Neural cell (in vitro differentiated cells): ENCODE measurements around the gene SPEM3. TPM values are rescaled to one million over a fixed set of nuclear protein-coding genes. Genes with fewer than 3 reads are reported as not detected.

Experiments
- H2AFZ ChIP-seq: fragments of 200-600, 300-800 bp; sonication (generic), shearing (Covaris generic); 2 replicates; pipeline ENCODE4 v1.6.0; 2014; ENCODE audit warnings: low read depth, mild to moderate bottlenecking, antibody characterized with exemption, low read length, moderate library complexity
- H3F3A ChIP-seq: fragments of 200-600 bp; shearing (Covaris generic); 2 replicates; pipeline ENCODE4 v1.6.1; 2016; ENCODE audit warnings: mild to moderate bottlenecking, moderate library complexity, mixed read lengths, antibody characterized with exemption, low read length; ENCODE audit not compliant: insufficient read depth, poor library complexity, severe bottlenecking
- H3K27ac ChIP-seq: fragments of 200-600, 300-800 bp; sonication (generic), shearing (Covaris generic); 2 replicates; pipeline ENCODE4 v1.5.1; 2014; ENCODE audit warnings: mild to moderate bottlenecking, low read length, moderate library complexity
- H3K27me3 ChIP-seq: fragments of 300-800, 200-600 bp; sonication (generic), shearing (Covaris generic); 2 replicates; pipeline ENCODE4 v1.6.0; 2014; ENCODE audit warnings: mild to moderate bottlenecking, low read depth, low read length, moderate library complexity; ENCODE audit not compliant: insufficient read depth
- H3K36me3 ChIP-seq: fragments of 300-800, 200-600 bp; sonication (generic), shearing (Covaris generic); 2 replicates; pipeline ENCODE4 v1.5.1; 2014; ENCODE audit warnings: mild to moderate bottlenecking, antibody characterized with exemption, low read length, moderate library complexity; ENCODE audit not compliant: insufficient read depth
- H3K4me2 ChIP-seq: fragments of 300-800, 200-600 bp; sonication (generic), shearing (Covaris generic); 2 replicates; pipeline ENCODE4 v1.6.0; 2014; ENCODE audit warnings: mild to moderate bottlenecking, low read length
- H3K4me3 ChIP-seq: fragments of 300-800, 200-600 bp; sonication (generic), shearing (Covaris generic); 2 replicates; pipeline ENCODE4 v1.5.1; 2014; ENCODE audit warnings: mild to moderate bottlenecking, low read length, moderate library complexity
- H3K79me2 ChIP-seq: fragments of 200-600 bp; shearing (Covaris generic); replicated peaks from 2 replicates; pipeline ENCODE4 v1.6.0; 2014; ENCODE audit warnings: mild to moderate bottlenecking, low read length, moderate library complexity; ENCODE audit not compliant: insufficient read depth
- H3K9ac ChIP-seq: fragments of 300-800, 200-600 bp; sonication (generic), shearing (Covaris generic); 2 replicates; pipeline ENCODE4 v1.6.1; 2016; ENCODE audit warnings: mild to moderate bottlenecking, low read length, mixed read lengths
- H3K9me2 ChIP-seq: fragments of 200-600 bp; shearing (Covaris generic); 2 replicates; pipeline ENCODE4 v1.6.1; 2016; ENCODE audit warnings: mild to moderate bottlenecking, low read length, mixed read lengths; ENCODE audit not compliant: insufficient read depth
- H3K9me3 ChIP-seq: fragments of 200-600, 300-800 bp; sonication (generic), shearing (Covaris generic); 2 replicates; pipeline ENCODE4 v1.6.1; 2016; ENCODE audit warnings: mild to moderate bottlenecking, mixed run types, low read length, moderate library complexity, mixed read lengths
- H4K20me1 ChIP-seq: fragments of 200-600 bp; shearing (Covaris generic); 2 replicates; pipeline ENCODE4 v1.6.1; 2016; ENCODE audit warnings: mild to moderate bottlenecking, mixed run types; ENCODE audit not compliant: insufficient read depth
- CTCF ChIP-seq: fragments of 450-650 bp; IDR thresholded peaks from 2 replicates; pipeline ENCODE4 v1.5.1; 2014; ENCODE audit warnings: antibody characterized with exemption, mild to moderate bottlenecking, moderate library complexity; ENCODE audit not compliant: poor library complexity, severe bottlenecking
- EP300 ChIP-seq: fragments of 450-650 bp; conservative IDR thresholded peaks from 2 replicates; pipeline ENCODE4 v1.6.1; 2014; ENCODE audit warnings: antibody characterized with exemption, mild to moderate bottlenecking, moderate library complexity; ENCODE audit not compliant: poor library complexity, severe bottlenecking
- EZH2 ChIP-seq: fragments of 200-600, 300-800 bp; shearing (Covaris generic), sonication (generic); IDR thresholded peaks from 2 replicates; pipeline ENCODE4 v1.6.1; 2014; ENCODE audit warnings: antibody characterized with exemption, low read length, borderline replicate concordance, mild to moderate bottlenecking; ENCODE audit not compliant: insufficient read depth, poor library complexity, severe bottlenecking
- MXI1 ChIP-seq: fragments of 450-650 bp; conservative IDR thresholded peaks from 2 replicates; pipeline ENCODE4 v1.6.1; 2014; ENCODE audit warnings: antibody characterized with exemption, mild to moderate bottlenecking; ENCODE audit not compliant: poor library complexity, severe bottlenecking
- POLR2AphosphoS5 ChIP-seq: IDR thresholded peaks from 2 replicates; pipeline ENCODE4 v1.6.1; 2012
- RAD21 ChIP-seq: fragments of 450-650 bp; conservative IDR thresholded peaks from 2 replicates; pipeline ENCODE4 v1.6.1; 2014; ENCODE audit warnings: antibody characterized with exemption, mild to moderate bottlenecking, moderate library complexity
- REST ChIP-seq: IDR thresholded peaks from 2 replicates; pipeline ENCODE4 v1.6.1; 2012; ENCODE audit warnings: borderline replicate concordance
- SMC3 ChIP-seq: fragments of 450-650 bp; conservative IDR thresholded peaks from 2 replicates; pipeline ENCODE4 v1.6.1; 2014; ENCODE audit warnings: antibody characterized with exemption, mild to moderate bottlenecking, moderate library complexity; ENCODE audit not compliant: poor library complexity
- TAF1 ChIP-seq: IDR thresholded peaks from 2 replicates; pipeline ENCODE4 v1.6.1; 2012; ENCODE audit warnings: low read depth
- polyA plus RNA-seq: library from polyadenylated mRNA; depleted of rRNA; stranded (reverse); fragments of >200 nt; gene quantifications from 2 replicates; pipeline ENCODE4 v1.2.3, GENCODE V29; 2014

Gene SPEM3
- polyA plus RNA-seq, 1 donor from 2014 or later: not detected

DNA sequence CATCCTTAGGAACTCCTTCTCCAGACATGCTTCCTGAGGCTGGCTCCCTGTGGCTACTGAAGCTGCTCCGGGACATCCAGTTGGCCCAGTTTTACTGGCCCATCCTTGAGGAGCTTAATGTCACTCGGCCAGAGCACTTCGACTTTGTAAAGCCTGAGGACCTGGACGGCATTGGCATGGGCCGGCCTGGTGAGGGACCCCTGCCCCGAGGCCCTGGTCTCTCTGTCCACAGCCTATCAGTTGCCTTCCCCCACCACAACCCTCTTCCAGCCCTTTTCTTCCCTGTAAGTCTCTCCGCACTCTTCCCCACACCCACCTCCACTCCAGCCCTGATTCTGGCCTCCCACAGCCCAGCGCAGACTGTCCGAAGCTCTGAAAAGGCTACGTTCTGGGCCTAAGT, 45.8 kb upstream of the SPEM3 start:
- H3K4me2 ChIP-seq: no peak overlapping the region
- H3F3A ChIP-seq: no peaks in the 10 kb centered on the region
- H4K20me1 ChIP-seq: no peaks in the 10 kb centered on the region
- no peak overlapping the region for H3K9ac ChIP-seq
- H3K36me3 ChIP-seq: no peaks in the 10 kb centered on the region
- H2AFZ ChIP-seq: no peak overlapping the region
- H3K27ac ChIP-seq: no peak overlapping the region
- H3K27me3 ChIP-seq: peaks cover 38% of the 10 kb centered on the region
- TF ChIP-seq TAF1 (no peak), MXI1 (no peak), SMC3 (no peak), REST (no peak), POLR2AphosphoS5 (no peak), EZH2 (no peak), RAD21 (no peak), EP300 (no peak), CTCF (no peak)
- H3K9me2 ChIP-seq: no peaks in the 10 kb centered on the region
- no peak overlapping the region for H3K4me3 ChIP-seq
- H3K9me3 ChIP-seq: peaks cover 9% of the 10 kb centered on the region
- no peaks in the 10 kb centered on the region for H3K79me2 ChIP-seq

DNA sequence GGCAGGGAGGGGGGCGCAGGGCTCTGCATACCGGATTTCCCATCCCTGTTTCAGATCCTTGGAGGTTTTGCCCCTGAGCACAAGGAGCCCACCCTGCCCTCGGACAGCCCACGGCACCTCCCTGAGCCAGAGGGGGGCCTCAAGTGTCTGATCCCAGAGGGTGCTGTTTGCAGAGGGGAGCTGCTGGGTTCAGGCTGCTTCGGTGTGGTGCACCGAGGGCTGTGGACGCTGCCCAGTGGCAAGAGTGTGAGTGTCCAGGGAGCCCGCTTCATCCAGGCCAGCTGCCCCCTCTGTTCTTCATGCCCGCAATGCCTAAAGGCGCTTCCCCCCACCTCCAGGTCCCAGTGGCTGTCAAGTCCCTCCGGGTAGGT, 45.3 kb upstream of the SPEM3 start:
- H2AFZ ChIP-seq: no peak overlapping the region
- peaks cover 38% of the 10 kb centered on the region for H3K27me3 ChIP-seq
- H3K4me3 ChIP-seq: no peak overlapping the region
- no peaks in the 10 kb centered on the region for H3K9me2 ChIP-seq
- no peak overlapping the region for H3K4me2 ChIP-seq
- H3K36me3 ChIP-seq: no peaks in the 10 kb centered on the region
- H3F3A ChIP-seq: no peaks in the 10 kb centered on the region
- no peak for TF ChIP-seq EZH2
- no peak for TF ChIP-seq CTCF
- TF ChIP-seq MXI1: no peak
- no peak for TF ChIP-seq REST
- TF ChIP-seq POLR2AphosphoS5: no peak
- TF ChIP-seq EP300: no peak
- TF ChIP-seq RAD21: no peak
- no peak for TF ChIP-seq SMC3
- TF ChIP-seq TAF1: no peak
- no peaks in the 10 kb centered on the region for H4K20me1 ChIP-seq
- no peaks in the 10 kb centered on the region for H3K79me2 ChIP-seq
- peaks cover 9% of the 10 kb centered on the region for H3K9me3 ChIP-seq
- H3K27ac ChIP-seq: no peak overlapping the region
- H3K9ac ChIP-seq: no peak overlapping the region
